T follicular helper cell (primary cell): ENCODE data around the gene PCSK5.
"Not testable (repeated sequence)": the region's sequence is repeated elsewhere in the genome, so short reads cannot be mapped to it uniquely, and the experiment has no call there.

ENCODE experiments used
- DNase-seq: peaks from one replicate; pipeline ENCODE4 v3.0.0-alpha.2; 2020; ENCODE audit warnings: low read depth

The PCSK5 gene

GRCh38 chr9:76007935-76008334, 117.5 kb downstream of the PCSK5 start:
- no peak for DNase-seq

- no peak for DNase-seq
These were observed 123.3 kb downstream of the PCSK5 start for GRCh38 chr9:76013809-76014208.

DNA sequence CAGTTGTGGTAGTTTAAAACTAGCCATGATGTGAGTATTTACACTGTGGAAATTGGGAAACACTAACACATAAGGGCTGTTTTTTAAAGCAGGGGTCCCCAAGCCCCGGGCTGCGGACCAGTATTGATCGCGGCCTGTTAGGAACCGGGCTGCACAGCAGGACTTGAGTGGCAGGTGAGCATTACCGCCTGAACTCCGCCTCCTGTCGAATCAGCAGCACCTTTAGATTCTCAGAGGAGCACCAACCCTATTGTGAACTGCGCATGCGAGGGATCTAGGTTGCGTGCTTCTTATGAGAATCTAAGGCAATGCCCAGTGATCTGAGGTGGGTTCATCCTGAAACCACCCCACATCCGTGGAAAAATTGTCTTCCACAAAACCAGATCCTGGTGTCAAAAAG, 127.8 kb downstream of the PCSK5 start:
- DNase-seq: peak; percentile 2

GRCh38 chr9:76018761-76019160, 128.3 kb downstream of the PCSK5 start:
- DNase-seq: no peak

- no peak for DNase-seq
These were observed 130.2 kb downstream of the PCSK5 start for GRCh38 chr9:76020652-76021051.

- DNase-seq: no peak
These were observed 131.8 kb downstream of the PCSK5 start for GRCh38 chr9:76022317-76022716.

- DNase-seq: peak; percentile 16
These were observed 133.3 kb downstream of the PCSK5 start for GRCh38 chr9:76023715-76024195.

GRCh38 chr9:76025286-76025685, 134.8 kb downstream of the PCSK5 start:
- DNase-seq: no peak

DNA sequence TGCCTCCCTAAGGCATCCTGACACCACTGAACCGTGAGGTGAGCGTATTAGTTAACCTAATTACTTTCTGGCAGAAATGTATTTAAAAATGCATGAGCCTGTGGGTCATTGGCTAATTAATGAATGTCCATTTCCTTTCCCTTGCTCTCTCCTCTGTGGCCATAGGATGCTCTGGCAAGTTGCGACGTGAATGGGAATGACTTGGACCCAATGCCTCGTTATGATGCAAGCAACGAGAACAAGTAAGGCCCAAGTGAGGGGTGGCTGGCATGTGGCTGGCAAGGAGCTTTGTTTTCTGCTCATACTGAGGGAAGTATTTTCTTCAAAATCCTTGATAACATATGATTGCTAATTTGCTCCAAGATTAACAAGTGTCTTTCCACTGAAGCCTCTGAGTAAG, 136.3 kb downstream of the PCSK5 start:
- DNase-seq: no peak

DNA sequence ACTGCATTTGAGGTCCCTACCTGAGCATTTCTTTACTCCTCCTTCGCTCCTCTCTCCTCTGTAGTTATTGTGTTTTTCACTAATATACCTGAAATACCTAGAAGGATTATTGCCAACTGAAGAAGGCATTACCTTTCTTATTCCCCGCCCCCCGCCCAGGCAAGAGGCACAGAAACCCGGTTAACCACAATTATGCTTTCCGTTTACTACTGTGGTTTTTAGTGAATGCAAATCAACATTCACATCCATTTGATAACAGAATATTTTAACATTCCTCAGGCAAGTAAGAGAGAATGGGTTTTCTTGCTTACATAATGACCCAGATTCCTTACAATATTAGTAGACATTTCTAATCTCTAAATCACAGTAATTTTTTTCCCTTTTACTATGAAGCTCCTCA, 136.9 kb downstream of the PCSK5 start:
- no peak for DNase-seq

DNA sequence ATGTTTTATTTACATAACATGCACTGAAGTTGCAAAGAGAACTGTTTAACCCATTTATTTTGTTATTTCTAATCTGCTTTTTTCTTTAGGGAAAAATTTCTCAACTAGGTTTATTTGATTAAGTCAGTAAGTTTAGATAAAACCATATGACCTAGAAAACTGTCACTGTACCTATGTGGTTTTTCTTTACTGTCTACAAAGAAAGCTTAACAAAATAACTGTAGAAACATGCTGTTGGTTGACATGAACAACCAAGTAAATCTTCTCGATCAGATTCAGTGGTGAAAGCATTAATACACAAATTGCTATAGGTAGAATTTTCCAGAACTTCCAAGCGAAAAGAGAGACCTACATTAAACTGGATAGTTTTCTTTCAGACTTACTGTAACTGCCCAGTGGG, 137.4 kb downstream of the PCSK5 start:
- no peak for DNase-seq

GRCh38 chr9:76032038-76032796, 141.7 kb downstream of the PCSK5 start:
- no peak for DNase-seq

DNA sequence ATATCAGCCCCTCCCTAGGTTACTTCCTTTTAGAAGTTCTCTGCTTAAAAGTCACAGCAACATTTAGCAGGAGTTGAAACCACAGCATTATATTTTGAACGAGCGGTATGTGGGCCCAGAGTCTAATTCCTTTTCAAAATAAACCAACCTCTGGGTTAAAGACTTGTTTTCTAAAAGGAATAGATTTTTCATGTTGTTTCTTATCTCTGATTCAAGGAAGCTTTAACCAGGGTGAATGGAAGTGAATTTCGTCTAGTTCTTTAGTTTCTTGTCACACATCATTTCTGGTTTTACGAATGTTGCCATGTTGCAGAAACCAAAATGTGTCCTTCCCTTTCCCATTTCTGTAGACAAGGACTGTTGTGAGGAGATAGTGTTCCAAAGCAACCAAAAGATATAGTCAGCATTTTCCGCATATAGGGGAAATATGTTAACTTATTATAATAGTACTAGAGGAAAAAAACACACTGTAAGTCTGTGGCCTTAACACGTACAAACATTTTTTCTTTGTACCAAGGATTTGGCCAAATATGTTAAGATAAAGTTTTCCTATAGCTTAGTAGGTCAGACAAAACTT, 142.4 kb downstream of the PCSK5 start:
- no peak for DNase-seq

GRCh38 chr9:76034049-76034448, 143.6 kb downstream of the PCSK5 start:
- DNase-seq: no peak

- DNase-seq: no peak
These were observed 146.3 kb downstream of the PCSK5 start for GRCh38 chr9:76036762-76037161.

GRCh38 chr9:76037587-76038225, 147.2 kb downstream of the PCSK5 start:
- no peak for DNase-seq

DNA sequence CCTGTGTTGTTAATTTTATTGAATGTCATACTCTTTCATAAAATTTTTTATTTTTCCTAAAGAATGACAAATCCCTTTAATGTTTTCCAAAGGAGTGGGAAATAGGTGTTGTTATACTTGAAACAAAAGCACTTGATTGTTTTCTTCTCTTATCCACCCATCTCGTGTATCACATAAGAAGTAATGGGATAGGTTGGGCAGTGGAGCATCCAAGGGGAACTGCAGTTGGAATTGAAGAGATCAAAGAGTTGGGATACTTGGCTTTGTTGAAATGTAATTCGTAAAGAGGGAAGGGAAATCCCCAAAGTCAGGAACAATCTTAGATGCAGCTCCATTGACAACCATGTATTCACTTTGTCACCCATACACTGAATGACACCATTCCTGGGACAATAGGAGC, 148.0 kb downstream of the PCSK5 start:
- DNase-seq: no peak

GRCh38 chr9:76044266-76044819, 153.9 kb downstream of the PCSK5 start:
- no peak for DNase-seq

GRCh38 chr9:76045221-76045620, 154.7 kb downstream of the PCSK5 start:
- DNase-seq: no peak

GRCh38 chr9:76049341-76049740, 158.9 kb downstream of the PCSK5 start:
- no peak for DNase-seq

DNA sequence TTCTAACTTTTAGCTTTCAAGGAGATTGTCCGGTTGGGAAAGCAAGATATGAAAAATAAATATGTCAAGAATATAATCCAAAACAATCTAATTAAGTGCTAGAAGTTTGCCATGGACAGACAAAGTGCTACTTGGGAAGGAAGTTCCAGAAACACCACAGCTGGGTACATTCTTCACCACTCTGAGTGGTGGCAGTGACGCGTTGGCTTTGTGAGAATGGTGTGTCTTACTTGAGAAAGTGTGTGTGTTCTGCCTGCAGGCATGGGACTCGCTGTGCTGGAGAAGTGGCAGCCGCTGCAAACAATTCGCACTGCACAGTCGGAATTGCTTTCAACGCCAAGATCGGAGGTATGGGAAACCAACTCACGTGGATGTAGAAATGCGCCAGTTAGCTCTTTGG, 177.2 kb downstream of the PCSK5 start:
- no peak for DNase-seq

- DNase-seq: no peak
These were observed 187.1 kb downstream of the PCSK5 start for GRCh38 chr9:76077537-76077936.

DNA sequence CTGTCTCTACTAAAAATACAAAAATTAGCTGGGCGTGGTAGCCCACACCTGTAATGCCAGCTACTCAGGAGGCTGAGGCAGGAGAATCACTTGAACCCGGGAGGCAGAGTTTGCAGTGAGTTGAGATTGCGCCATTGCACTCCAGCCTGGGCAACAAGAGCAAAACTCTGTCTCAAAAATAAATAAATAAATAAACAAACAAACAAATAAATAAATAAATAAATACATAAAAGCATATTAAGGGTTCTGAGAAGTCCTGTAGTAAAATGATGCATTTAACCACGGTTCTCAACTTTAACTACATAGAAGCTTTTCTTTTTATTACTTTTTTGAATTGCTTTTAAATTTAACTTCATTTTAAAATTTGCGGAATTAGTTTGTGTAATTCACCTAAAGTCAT, 190.8 kb downstream of the PCSK5 start:
- not testable (repeated sequence) for DNase-seq
